NCI-H2196 treated with DMSO at 0.1 percent for 48 hours (cell line): ENCODE results near the gene CC2D1A.
"Not testable (repeated sequence)": the region's sequence is repeated elsewhere in the genome, so short reads cannot be mapped to it uniquely, and the experiment has no call there.

Experiments used
- DNase-seq: peaks from one replicate; lab custom pipeline; 2025; ENCODE audit not compliant: unreplicated experiment; lab: John Stamatoyannopoulos, UW

CC2D1A gene

DNA sequence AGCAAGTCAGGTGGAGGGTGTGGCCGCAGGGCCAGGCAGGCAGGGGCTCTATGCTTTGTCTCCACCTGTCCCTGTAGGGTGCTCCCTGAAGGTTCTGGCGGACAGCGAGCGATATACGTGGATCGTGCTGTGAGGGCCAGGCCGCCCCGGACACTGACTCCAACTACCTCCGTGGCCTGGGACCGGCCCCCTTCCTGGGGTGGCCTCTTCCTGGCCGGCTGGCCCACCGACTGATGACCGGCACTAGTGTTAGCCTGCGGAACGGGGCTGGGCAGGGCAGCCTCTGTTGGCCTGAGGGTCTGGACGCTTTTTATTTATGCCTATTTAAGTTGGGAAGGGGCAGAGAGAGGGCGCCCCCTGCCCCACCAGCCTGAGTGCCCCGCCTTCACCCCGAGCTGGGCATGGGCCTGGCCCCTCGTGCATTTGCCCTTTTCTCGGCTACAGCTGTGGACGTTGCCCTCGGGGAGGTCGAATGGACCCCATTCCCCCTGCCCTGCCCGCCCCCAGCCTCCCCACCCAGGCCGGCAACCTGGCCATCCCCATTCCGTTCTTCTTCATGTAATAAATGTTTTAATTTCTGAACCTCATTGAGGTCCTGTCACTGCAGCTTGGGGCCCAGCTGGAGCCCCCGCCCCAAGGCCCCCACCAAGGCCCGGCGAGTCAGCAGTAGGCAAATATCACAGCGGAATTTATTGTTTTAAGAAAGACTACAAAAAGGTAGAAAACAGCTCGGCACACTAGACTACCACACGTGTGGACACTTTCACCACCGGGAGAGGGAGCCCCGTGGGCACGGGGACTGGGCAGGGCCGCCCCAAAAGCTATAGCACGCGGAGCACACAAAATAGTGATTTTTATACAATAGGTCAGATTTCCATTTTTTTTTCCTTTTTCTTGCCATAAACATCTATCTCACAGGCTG is 55.1 kb downstream of the CC2D1A start:
- no peak for DNase-seq

DNA sequence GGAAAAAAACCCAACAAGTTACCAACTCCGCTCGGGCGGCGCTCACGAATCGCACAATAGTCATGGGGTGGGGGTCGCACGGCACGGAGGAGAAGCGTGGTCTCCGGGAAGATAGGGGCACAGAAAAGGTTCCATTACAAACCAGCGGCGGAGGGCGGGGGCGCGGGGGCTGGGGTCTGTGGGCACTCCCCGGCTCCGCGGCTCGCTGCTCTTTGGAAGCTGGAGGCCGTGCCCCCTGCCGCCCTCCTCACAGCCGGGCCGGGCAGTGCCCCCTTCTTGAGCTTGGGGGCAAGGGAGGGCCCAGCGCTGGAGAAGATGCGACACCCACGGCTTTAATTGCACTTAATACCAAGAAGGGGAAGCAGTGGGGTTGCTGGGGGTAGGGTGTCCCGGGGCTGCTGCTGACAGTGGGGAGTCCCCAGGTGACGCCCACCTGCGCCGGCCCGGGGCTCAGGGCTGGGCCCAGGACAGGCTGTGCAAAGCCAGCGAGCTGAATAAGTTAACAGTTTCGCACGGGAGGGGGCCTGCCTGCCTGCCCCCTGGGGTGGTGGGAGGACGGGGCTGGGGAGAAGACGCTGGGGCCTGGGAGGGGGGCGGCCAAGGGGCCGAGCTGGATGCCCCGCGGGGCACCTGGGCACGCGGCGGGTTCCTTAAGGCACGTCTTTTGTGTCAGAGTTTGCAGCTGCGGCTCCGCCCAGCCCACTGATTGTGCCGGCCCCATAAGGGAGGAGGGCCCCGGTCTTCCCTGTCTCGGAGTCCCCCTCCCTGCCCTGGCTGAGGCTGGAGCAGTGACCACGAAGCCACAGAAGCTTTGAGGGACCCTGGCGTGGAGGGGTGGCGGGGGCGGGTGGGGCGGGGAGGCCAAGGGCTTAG is 56.1 kb downstream of the CC2D1A start:
- no peak for DNase-seq

DNA sequence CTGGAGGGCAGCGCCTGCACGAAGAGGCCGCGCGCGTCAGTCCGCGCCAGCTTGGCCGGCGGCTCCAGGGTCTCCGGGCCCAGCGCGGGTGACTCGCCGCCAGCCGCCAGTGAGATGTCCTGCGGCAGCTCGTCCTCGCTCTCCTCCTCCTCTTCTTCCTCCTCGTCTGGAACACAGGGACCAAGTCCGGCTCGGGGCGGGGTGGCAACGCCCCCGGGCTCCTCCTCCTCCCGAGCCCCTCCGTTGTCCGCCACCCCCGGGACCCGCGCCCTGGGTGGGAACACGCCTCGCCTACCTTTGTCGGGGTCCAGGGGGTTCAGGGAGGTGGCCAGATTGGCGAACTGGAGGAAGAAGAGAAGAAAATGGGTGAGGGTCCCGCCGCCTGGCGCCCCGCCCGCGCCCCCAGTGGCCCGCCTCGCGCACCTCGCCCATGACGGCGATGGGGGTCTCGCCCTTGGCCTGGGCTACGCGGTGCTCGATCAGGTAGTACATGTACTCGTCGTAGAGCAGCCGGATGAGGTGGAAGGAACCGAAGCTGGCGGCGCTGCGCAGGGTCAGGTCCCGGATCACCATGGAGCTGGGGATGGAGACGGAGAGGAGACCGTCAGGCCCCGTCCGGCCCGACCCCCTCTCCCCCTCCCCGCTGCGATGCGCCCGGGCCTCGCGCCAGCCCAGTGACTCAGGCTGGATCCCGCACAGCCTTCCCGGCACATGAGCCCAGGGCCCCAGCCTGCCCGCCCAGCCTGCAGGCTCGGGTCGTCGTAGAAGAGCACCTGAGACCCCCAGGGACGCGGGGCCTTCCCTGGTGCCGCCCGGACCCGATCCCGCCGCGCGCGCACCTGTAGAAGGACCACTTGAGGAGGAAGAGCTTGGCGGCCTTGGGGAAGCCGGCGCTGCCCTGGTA is 57.0 kb downstream of the CC2D1A start:
- DNase-seq: no peak

DNA sequence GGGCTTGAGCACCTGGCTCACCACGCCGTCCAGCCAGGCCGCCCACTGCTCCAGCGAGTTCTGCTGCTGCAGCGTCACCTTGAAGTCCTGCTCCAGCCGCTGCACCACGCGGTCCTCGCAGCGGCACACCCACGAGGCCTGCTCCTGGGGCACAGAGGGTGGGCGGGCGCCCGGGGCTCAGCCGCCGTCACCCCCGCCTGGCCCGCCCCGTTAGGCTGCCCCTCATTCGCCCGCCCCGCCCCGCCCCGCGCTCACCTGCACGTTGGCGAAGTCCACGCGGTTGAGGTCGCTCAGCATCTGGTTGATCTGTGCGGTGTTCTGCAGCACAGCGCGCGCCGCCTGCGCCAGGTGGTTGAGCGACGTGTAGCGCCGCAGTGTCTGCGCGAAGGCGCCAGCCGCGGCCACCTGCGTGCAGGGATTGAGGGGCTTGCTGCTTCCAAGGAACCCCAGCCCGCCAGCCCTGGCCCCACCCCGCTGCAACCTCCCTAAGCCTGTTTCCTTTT is 57.7 kb downstream of the CC2D1A start:
- no peak for DNase-seq

DNA sequence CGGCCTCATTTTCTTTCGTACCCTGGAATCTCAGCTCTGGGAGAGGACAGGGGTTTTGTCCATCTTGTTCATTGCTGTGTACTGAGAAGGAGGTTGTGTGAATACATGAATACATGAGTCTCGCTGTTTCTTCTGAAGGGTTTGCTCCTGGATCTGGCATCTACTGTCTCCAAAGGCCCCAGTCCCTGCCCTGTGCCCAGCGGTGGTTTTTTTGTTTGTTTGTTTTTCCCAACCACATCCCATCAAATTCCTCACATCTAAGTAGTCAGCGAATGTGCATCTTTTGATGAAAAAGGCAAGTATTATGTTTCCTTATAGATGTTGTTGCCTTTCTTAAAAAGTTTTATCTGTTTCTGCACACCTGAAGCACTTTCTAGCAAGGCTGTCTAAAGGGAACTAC is 58.8 kb downstream of the CC2D1A start:
- DNase-seq: no peak

DNA sequence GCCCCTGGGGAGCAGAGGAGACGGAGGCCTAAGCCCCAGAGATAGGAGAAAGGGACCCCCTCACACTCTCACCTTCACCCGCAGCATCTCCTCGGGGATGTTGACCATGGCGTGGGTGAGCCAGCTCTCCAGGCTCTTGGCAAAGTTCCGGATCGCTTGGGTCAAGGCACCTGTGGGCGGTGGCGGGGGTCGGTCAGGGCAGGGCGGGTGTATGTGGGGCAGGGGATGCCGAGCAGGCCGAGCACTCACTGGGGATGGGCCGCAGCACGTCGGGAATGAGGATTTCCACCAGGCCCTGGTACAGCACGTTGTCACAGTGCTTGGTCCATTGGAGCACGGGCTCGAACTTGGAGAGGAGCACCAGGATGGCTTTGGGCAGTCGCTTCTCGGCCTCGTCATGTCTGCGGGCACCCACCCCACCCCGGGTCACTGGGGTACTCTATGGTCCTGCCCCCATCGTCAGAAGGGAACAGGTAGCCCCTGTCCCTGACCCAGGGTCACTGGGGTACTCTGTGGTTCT is 59.4 kb downstream of the CC2D1A start:
- no peak for DNase-seq

DNA sequence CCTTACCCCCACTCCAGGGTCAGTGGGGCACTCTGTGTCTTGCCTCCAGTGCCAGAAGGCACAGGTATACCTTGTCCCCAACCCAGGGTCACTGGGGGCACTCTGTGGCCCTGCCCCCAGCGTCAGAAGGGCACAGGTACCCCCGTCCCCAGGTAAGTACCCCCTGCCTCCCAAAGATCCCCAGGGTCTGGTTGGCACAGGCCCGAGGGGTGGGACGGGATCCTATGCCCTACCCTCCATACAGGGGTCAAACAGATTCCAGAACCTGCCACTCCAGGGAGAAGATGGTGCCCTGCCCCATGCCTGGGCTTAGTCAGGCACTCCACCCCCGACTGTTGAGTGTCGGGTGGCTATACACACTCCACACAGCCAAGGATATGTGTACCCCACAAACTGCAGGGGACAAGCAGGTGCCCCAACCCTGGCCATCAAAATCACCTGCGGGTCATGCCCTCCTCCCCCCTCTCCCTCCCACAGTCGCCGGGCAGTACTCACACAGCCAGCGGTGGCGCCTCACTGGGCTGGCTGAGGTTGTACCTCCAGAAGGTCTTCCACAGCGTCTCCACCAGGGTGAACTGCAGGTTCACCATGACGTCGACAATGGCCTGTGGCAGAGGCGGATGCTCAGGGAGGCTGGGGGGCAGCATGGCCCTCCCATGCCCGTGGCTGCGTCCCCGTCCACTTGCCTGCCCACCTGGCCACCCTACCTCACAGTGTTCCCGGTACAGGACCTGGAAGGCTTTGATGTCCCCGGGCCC is 60.1 kb downstream of the CC2D1A start:
- DNase-seq: no peak

DNA sequence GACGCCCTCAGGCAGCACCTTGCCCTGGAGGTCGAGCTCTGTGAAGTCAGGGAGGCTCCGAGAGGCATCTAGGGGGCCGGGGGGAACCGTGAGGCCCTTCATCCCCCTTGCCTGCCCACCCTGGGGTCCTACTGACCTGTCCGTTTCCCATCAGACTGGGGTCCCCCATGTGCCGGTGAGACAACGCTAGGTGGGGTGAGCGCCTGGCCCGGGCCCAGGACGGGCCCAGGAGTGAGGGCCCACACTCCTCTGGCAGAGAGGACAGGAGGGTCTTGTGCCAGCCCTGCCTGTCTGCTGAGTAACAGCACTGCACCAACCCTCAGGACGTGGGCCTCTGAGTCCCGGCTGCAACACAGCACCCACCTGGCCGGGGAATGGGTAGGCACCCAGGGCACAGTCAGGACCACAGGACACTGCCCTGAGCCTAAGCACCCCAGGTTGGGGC is 60.7 kb downstream of the CC2D1A start:
- no peak for DNase-seq

DNA sequence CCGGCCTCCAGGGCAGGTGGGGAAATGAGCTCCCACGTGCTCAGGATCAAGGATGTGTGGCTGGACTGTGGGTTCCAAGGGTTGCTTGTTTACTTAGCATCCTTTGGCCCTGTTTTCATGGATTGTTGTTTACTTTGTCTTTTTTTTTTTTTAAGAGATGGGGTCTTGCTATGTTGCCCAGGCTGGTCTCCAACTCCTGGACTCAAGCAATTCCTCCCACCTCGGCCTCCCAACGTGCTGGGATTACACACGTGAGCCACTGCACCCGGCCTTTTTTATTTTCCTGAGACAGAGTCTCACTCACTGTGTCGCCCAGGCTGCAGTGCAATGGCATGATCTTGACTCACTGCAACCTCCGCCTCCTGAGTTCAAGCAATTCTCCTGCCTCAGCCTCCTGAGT is 61.2 kb downstream of the CC2D1A start:
- not testable (repeated sequence) for DNase-seq

DNA sequence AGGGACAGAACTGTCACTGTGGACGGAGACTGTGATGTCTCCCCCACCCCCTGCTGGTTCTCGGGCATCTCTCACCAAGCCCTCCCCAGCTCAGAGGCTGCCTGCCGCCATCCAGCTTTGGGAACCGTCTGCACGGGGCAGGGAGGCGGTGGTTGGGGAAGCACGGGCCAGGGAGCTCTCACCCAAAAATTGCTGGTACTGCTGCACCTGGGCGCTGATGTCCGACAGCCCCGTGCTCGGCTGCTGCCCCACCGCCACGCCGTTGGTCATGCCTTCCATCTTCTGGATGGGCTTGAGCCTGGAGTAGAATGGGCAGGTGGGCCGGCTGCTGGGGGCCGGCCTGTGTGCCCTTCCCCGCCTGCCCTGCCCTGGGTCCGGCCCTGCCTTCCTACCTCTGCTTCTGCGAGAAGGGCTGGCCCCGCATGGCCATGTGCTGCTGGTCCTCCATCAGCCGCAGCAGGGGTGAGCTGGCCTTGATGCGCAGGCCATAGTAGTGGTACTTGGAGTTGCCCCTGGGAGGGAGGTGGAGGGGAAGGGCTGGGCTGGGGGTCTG is 62.5 kb downstream of the CC2D1A start:
- DNase-seq: no peak

DNA sequence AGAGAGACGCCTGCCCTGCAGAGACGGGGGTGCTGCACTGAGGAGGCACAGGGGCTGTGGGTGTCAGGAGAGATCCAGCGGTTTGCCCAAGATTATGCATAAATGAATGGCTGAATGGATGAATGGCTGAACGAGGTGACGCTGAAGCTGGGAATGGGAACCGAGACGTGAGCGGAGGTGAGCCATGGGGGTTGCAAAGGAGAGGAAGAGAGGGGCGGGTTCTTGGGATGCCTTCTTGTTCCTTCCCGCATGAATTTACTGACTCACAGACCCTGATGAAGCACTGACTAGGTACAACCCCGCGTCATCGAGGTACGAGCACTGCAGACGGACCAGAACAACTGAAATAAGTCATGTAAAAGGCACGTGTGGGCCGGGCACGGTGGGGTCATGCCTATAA is 63.0 kb downstream of the CC2D1A start:
- DNase-seq: no peak

DNA sequence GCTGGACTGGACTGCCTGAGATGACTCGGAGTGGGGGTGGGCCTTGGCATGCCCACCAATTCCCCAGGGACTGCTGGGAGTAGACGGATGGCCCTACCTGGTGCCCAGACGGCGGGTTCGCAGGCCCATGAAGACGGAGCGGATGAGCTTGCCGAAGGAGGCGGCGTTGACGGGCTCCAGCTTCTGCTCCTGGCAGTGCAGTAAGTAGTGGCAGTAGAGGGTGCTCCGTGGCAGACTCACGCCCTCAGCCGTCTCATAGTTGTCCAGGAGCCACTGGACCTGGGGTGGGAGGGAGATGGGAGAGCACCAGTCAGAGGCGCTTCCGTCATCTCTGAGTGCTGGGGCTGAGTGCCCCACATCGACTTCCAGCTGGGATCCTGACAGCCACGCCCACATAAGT is 63.9 kb downstream of the CC2D1A start:
- DNase-seq: no peak

DNA sequence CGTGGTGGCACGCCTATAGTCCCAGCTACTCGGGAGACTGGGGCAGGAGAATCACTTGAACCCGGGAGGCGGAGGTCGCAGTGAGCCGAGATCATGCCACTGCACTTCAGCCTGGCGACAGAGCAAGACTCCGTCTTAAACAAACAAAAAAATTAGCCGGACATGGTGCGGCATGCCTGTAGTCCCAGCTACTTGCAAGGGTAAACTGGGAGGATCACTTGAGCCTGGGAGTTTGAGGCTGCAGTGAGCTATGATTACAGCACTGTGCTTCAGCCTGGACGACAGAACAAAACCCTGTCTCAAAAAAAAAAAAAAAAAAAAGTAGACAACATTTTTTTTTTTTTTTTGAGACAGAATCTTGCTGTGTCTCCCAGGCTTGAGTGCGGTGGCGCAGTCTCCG is 65.9 kb downstream of the CC2D1A start:
- DNase-seq: not testable (repeated sequence)

DNA sequence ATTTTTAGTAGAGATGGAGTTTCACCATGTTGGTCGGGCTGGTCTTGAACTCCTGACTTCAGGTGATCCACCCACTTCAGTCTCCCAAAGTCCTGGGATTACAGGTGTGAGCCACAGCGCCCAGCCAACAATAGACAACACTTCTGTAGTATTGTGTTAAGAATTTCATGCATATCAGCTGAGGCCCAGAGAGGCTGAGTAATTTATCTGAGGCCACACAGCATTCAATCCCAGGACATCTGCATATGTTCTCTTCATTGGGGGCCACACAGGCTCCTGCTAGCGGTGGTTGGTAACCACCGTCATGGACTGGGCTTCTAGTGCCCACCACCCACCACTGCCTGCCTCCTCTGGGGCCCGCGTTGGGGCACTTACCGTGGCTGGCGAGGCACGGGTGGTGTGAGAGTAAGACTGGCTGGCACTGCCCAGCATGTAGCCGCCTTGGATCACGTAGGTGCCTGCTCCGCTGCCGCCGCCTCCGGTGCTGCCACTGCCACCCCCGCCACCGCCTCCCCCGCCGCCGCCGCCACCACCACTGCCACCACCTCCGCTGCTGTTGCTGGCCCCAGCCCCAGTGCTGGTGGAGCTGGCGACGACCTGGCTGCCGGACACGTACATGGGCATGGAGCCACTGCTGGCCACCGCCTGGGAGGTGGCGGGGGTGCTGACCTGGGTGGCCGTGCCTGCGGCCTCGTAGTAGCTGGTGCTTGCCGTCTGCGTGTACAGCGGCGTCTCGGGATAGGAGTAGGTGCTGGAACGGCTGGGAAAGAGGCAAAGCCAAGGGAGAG is 66.6 kb downstream of the CC2D1A start:
- no peak for DNase-seq

DNA sequence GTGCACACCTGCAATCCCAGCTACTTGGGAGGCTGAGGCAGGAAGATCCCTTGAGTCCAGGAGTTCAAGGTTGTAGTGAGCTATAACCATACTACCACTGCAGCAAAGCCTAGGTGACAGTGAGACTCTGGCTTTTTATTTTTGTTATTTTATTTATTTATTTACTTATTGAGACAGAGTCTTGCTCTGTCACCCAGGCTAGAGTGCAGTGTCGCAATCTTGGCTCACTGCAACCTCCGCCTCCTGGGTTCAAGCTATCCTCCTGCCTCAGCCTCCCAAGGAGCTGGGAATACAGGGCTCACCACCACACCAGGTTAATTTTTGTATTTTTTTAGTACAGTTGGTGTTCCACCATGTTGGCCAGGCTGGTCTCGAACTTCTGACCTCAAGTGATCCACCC is 67.5 kb downstream of the CC2D1A start:
- not testable (repeated sequence) for DNase-seq

DNA sequence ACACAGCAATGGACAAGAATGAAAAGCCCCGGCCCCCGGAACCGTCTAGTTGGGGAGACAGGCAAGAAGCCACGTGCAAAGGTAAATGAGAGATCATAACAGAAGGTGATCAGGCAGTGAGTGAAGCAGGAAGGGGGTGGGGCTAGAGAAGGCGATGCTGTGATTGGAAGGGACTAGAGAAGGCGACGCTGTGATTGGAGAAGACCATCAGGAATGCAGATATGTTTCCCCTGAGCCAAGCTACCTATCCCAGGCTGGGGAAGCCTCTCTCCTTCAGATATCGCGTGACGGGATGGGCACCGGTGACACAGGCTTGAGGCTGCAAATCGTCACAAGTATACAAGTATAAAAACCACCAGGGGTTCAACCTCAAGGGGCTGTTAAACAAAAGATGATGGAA is 68.1 kb downstream of the CC2D1A start:
- peak; percentile 94 for DNase-seq

DNA sequence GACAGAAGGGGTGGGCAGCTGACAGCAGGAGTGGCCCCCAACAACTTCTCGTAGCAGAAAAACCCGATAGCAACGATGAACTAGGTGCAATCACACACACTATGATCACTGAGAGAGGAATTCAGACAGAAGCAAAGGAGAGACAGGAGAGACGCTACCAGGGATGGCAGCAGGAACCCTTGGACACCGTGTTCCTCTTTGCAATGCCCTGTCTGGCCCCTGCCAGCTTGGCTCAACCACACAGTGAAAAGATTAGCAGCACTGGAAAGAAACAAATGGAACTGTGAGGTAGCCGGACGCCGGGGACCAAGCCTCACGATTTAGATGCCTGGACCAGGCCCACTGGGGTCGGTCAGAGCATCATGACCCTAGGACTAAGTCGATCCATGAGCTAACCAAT is 69.9 kb downstream of the CC2D1A start:
- DNase-seq: no peak

DNA sequence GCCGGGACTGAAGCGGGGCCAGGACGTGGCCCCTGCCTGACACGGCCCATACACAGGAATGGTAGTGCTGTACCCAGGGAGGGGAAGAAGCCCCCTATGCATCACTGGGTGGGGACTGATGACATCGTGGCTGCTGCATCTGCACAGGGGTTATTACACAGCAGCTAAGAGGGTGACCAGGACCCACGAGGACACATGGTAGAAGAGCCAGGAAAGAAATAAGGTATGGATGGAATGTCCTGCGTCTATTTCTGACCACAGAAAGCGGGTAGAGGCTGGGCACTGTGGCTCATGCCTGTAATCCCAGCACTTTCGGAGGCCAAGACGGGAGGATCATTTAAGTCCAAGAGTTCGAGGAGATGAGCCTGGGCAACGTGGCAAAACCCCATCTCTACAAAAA is 70.4 kb downstream of the CC2D1A start:
- DNase-seq: no peak

DNA sequence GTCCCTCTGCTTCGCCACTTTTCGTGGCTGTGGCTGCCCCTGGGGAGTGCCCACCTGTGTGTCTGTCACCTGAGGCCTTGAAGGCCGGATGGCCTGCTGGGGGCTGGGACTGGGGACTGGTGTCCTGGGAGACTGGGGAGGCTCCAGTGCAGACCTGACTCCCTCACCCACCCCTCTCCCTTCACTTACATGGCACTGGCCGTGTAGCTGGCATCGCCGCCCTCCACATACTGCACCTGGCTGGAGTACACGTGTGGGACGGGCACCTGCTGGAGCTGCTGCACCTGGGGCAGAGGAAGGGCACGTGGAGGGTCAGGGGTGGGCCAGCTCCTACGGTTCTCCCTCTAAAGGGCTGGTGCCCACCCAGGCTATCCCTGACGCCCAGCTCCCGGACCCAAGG is 71.8 kb downstream of the CC2D1A start:
- DNase-seq: no peak
